HG03097 (cell line): ENCODE data around the gene MAP4K3.

Source experiments
- ATAC-seq: cut with Tn5 transposase; IDR thresholded peaks from one replicate; pipeline ENCODE4 v1.9.1; 2021; ENCODE audit not compliant: unreplicated experiment, low FRiP score

Gene MAP4K3

DNA sequence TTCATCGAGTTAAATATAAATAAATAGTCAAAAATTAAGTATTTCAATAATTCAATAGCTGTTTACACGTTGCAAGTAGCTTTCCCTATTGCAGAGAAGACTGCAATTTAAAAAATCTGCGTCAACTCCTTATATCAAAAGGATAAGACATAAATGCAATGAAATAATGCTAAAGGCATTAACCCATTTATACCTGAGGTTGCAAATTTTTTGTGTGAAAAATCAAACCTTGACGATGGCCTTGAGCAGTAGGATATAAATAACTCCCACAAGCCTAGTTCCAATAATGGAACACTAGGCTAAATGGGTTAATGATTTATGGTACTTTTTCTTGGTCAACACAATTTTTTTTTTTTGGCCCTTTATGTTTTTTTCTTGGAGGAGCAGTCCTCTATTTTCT, 116.9 kb downstream of the MAP4K3 start:
- ATAC-seq = no peak

DNA sequence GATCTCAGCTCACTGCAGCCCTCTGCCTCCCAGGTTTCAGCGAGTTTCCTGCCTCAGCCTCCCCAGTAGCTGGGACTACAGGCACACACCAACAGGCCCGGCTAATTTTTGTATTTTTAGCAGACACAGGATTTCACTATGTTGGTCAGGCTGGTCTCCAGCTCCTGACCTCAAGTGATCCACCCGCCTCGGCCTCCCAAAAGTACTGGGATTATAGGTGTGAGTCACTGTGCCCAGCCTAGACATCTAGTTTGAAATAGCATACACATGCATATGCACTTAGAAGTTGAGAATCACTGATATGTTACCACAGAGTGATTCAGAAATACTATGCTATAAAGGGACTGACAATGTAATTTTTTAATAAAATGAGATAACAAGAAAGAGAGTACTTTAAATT, 123.5 kb downstream of the MAP4K3 start:
- ATAC-seq = no peak

DNA sequence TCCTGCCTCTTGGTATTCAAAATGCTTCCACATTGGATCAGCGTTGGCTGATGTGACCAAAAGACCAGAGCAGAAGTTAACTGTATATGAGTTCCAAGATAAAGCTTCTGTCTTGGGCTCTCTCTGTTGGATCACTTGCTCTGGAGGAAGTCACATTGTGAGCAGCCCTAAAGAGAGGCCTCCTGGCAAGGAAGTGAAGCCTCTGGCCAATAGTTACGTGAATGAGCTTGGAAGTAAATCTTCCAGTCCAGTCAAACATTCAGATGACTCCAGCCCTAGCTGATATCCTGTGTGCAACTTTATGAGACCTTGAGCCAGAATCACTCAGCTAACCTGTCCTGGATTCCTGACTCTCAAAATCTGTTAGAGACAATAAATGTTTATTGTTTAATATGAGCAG, 125.6 kb downstream of the MAP4K3 start:
- no peak for ATAC-seq

DNA sequence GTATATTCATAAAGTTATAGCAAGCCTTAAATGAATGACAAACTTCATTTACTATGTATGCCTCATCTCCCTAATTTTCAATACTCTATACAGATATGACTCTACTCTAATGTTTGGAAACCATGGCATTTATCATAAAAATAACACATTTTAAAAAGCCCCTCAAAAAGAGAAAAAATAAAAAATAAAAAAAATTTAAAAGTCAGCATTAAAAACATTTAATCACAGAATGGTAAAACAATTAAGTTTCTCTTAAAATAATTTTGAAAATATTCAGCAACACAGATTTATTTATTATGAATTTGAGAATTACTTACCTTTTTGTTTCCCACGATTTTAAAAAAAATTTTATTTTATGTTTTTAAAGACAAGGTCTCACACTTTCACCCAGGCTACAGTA, 128.3 kb downstream of the MAP4K3 start:
- no peak for ATAC-seq

DNA sequence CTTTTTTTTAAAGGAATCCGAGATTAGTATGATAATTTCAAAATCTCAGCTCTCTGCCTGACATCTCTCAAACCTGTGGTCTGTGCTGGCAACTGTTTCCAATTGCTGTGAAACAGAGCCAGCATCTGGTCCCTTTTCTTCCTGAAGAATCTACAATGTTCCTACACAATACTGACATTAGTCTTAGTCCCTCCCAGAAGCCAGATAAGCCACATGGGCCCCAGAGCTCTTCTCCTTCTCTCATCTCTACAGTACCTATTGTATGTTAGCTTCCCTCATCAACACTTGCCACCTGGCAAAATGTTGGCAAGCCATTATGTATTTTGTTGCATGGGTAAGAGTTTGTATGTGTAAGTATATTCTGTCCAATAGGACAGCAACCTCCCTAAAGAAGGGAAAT, 130.5 kb downstream of the MAP4K3 start:
- no peak for ATAC-seq

- no peak for ATAC-seq
Observed at GRCh38 chr2:39304729-39305128, 132.4 kb downstream of the MAP4K3 start.

DNA sequence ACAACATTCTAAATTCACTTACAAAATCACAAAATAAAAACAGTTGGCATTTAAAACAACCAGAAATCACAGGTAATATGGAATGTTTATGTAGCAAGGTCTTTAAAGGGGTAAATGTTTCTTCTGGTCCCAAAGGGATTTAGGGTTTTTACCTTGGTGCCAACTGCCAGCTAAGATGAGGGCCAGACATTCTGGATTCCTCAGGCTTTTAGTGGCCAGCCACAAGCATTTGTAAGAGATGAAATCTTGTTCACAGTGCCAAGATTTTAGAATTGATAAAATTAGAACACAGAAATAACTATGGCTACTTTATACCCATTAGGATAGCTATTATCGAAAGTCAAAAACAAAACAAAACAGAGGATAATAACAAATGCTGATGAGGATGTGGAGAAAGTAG, 132.9 kb downstream of the MAP4K3 start:
- ATAC-seq = no peak

- ATAC-seq = no peak
Observed at GRCh38 chr2:39301352-39301751, 135.7 kb downstream of the MAP4K3 start.

DNA sequence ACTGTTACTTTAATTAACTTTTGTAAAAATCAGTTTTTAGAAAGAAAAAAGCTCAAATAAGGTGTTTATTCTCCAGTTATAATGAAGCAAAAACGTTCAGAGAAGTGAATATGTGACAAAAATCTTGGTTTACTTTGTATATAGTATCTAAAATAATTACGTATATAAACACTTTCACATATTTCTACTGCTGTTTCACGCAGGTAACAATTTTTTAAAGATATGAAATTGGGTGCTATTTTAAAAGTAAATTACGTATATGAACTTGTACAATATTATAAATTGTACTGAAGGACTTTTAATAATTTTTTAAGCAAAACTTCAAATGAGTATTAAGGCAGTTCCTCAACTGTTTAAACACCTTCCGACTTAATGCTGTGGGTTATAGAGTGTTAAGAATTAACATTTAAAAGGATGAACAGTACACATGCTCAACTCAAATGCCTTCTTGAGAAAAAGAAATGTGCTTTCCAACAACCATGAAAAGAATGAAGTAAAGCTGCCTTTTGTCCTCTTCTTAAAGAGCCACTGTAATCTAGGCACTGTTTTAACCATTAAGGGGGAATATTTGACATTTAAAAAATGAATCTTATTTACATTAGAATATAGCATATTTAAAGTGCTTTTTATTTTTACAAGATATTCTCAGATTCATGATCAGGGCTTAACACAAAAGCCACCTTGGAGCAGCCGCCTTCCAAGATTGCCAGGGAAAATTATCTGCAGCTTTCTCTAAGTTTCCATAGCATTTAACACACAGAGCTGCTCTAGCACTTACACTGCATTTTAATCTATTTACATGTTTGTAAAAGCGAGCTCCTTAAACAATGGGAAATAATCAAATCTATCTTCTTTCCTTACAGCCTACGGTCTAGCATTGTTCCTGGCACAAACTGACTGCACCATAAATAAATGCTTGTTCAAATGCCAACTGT, 136.8 kb downstream of the MAP4K3 start:
- ATAC-seq = no peak

DNA sequence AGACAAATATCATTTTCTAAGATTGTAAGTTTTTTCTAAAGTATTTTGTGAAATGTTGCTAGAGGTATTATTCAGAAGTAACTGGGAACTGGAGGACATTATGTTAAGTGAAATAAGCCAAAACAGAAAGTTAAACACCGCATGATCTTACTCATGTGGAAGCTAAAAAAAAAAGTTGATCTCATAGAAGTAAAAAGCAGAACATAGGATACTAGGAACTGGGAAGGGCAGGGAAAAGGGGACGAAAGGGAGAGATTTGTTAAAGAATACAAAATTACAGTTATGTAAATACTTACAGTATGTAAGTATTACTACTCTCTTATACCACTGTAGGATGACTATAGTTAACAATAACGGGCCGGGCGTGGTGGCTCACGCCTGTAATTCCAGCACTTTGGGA, 146.7 kb downstream of the MAP4K3 start:
- ATAC-seq = no peak

DNA sequence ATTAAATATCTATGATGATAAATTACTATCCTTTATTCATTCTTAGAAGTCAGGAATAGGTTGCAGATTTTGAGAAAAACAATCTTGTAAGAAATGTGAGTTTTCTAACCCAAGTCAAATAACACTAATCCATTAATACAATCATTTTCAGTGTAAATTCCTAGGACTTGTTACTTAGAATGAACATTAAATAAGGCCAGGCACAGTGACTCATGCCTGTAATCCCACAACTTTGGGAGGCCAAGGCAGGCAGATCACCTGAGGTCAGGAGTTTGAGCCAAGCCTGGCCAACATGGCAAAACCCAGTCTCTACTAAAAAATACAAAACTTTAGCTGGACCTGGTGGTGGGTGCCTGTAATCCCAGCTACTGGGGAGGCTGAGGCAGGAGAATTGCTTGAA, 147.5 kb downstream of the MAP4K3 start:
- ATAC-seq = no peak

- ATAC-seq = no peak
Observed at GRCh38 chr2:39283561-39283960, 153.5 kb downstream of the MAP4K3 start.

DNA sequence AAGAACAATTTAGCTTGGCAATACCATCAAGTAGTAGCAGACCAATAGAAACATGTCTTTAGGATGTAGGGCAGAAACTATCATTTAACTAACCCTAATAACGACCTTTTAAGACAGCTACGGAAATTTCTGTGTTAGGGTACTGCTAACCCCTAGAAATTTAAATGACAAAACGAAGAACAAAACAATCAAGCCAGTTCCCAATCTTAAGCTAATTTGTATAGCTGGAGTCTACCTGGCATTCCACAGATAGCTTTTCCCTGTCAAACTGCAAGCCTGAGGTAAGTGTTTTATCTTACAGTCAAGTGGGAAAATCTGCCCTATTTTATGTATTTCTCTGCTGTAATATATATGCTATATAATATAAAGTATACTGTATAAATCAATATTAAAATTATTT, 155.7 kb downstream of the MAP4K3 start:
- ATAC-seq = no peak

GRCh38 chr2:39275016-39275415, 162.1 kb downstream of the MAP4K3 start:
- ATAC-seq = no peak

DNA sequence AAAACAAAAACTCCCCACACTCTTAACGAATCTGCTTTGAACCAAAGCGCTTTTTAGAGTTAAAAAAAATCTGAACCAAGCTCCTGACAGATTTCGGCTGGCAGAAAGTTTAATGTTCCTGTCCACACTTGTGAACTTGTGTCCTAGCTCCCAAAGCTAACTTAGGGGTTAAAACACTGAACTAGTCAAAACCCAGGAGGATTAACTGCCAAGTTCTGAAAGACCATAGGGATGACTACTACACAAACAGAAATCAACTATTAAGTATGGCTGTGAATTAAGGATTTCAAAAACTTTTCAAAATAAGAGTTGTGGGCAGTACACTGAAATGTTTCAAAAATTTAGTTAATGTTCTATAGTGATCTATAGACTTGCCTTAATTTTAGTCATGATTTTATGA, 167.1 kb downstream of the MAP4K3 start:
- ATAC-seq = no peak

GRCh38 chr2:39266916-39267434, 170.1 kb downstream of the MAP4K3 start:
- no peak for ATAC-seq

- ATAC-seq = peak; percentile 68
Observed at GRCh38 chr2:39266139-39266805, 170.8 kb downstream of the MAP4K3 start.

GRCh38 chr2:39265315-39265714, 171.8 kb downstream of the MAP4K3 start:
- no peak for ATAC-seq

GRCh38 chr2:39264733-39265132, 172.4 kb downstream of the MAP4K3 start:
- no peak for ATAC-seq

GRCh38 chr2:39260087-39260486, 177.0 kb downstream of the MAP4K3 start:
- ATAC-seq = no peak

DNA sequence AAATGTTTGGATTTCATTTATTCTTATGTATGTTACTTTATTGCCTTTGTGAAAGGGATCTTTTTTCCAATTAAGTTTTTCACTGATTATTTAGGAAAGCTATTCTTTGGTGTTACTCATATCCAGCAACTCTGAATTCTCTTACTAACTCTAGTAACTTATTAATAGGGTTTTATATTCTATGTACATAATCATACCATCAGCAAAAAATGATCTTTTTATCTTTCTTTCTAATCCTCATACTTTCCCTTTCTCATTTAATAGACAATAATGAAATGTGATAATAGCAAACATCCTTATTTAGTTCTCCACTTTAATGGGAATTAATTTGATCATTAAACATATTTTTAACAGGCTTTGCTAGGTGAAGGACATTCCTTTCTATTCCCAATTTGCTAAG, 181.0 kb downstream of the MAP4K3 start:
- ATAC-seq = no peak
